ENCODE data around the gene CNKSR1.
A peak's percentile ranks its signal among the peaks of the same experiment; 100 is the strongest.

The CNKSR1 gene

GRCh38 chr1:26162220-26162709, 15.0 kb upstream of the CNKSR1 start:
- H3K4me3 ChIP-seq (replicated peaks; ENCODE audit: low read depth, low read length) = peak overlapping the region; percentile 15; the same call in 1 of the 2 replicates
- no peak for DNase-seq (ENCODE audit: extremely low read depth, insufficient read length)
- no peaks in the 10 kb centered on the region for H3K36me3 ChIP-seq (ENCODE audit: control insufficient read depth, insufficient read depth, low read length)
- H3K27me3 ChIP-seq (replicated peaks; ENCODE audit: control insufficient read depth, insufficient read depth, low read length) = no peaks in the 10 kb centered on the region; the same call in none of the 2 replicates
- no peak for TF ChIP-seq CTCF (IDR thresholded peaks at IDR 0.05; ENCODE audit: insufficient read depth, low read length, poor library complexity, severe bottlenecking)

- Histone ChIP-seq H3K27me3 (replicated peaks; ENCODE audit: control insufficient read depth, insufficient read depth, low read length) (no peaks in the 10 kb centered on the region; the same call in none of the 2 replicates), H3K4me3 (replicated peaks; ENCODE audit: low read depth, low read length) (no peak overlapping the region), H3K36me3 (ENCODE audit: control insufficient read depth, insufficient read depth, low read length) (no peaks in the 10 kb centered on the region)
- no peak for DNase-seq (ENCODE audit: extremely low read depth, insufficient read length)
- TF ChIP-seq CTCF (IDR thresholded peaks at IDR 0.05; ENCODE audit: insufficient read depth, low read length, poor library complexity, severe bottlenecking) = no peak
Measured at GRCh38 chr1:26163684-26164035, 13.6 kb upstream of the CNKSR1 start.

GRCh38 chr1:26164036-26164860, 13.0 kb upstream of the CNKSR1 start:
- Histone ChIP-seq H3K27me3 (replicated peaks; ENCODE audit: control insufficient read depth, insufficient read depth, low read length) (no peaks in the 10 kb centered on the region; the same call in none of the 2 replicates), H3K36me3 (ENCODE audit: control insufficient read depth, insufficient read depth, low read length) (no peaks in the 10 kb centered on the region), H3K4me3 (replicated peaks; ENCODE audit: low read depth, low read length) (peak overlapping the region; percentile 37)
- no peak for DNase-seq (ENCODE audit: extremely low read depth, insufficient read length)
- TF ChIP-seq CTCF (IDR thresholded peaks at IDR 0.05; ENCODE audit: insufficient read depth, low read length, poor library complexity, severe bottlenecking) = peak; percentile 17

GRCh38 chr1:26164861-26165842, 12.1 kb upstream of the CNKSR1 start:
- H3K27me3 ChIP-seq (replicated peaks; ENCODE audit: control insufficient read depth, insufficient read depth, low read length) = no peaks in the 10 kb centered on the region; the same call in none of the 2 replicates
- no peak for TF ChIP-seq CTCF (IDR thresholded peaks at IDR 0.05; ENCODE audit: insufficient read depth, low read length, poor library complexity, severe bottlenecking)
- H3K36me3 ChIP-seq (ENCODE audit: control insufficient read depth, insufficient read depth, low read length) = no peaks in the 10 kb centered on the region
- DNase-seq (ENCODE audit: extremely low read depth, insufficient read length) = no peak
- no peak overlapping the region for H3K4me3 ChIP-seq (replicated peaks; ENCODE audit: low read depth, low read length)

GRCh38 chr1:26166719-26167281, 10.5 kb upstream of the CNKSR1 start:
- TF ChIP-seq CTCF (IDR thresholded peaks at IDR 0.05; ENCODE audit: insufficient read depth, low read length, poor library complexity, severe bottlenecking) = no peak
- no peaks in the 10 kb centered on the region; the same call in 1 of the 2 replicates for H3K27me3 ChIP-seq (replicated peaks; ENCODE audit: control insufficient read depth, insufficient read depth, low read length)
- no peaks in the 10 kb centered on the region for H3K36me3 ChIP-seq (ENCODE audit: control insufficient read depth, insufficient read depth, low read length)
- H3K4me3 ChIP-seq (replicated peaks; ENCODE audit: low read depth, low read length) = no peak overlapping the region
- no peak for DNase-seq (ENCODE audit: extremely low read depth, insufficient read length)

All from GM06990 (cell line).